ENCODE results near the gene WFS1. TPM values are rescaled to one million over a fixed set of nuclear protein-coding genes. Genes with fewer than 3 reads are reported as not detected.

The WFS1 gene
- total RNA-seq, 2 donors from 2014 or later, result 77.9 to 131 TPM

- no peak for DNase-seq (ENCODE audit: low spot score)
- ATAC-seq (ENCODE audit: insufficient number of reproducible peaks, low FRiP score, low read depth), result no peak
- Histone ChIP-seq H3K27me3 (replicated peaks; ENCODE audit: insufficient read depth) (no peaks in the 10 kb centered on the region), H3K4me3 (no peak overlapping the region), H3K27ac (no peak overlapping the region), H3K36me3 (no peaks in the 10 kb centered on the region), H3K9me3 (no peaks in the 10 kb centered on the region), H3K4me1 (ENCODE audit: control insufficient read depth in 1 of 2, low read depth in 2 of 2) (no peaks in the 10 kb centered on the region)
- no peak for TF ChIP-seq CTCF (IDR thresholded peaks at IDR 0.05)
Measured at GRCh38 chr4:6345866-6346265, 76.2 kb downstream of the WFS1 start.

- Histone ChIP-seq H3K9me3 (no peaks in the 10 kb centered on the region), H3K4me1 (ENCODE audit: control insufficient read depth in 1 of 2, low read depth in 2 of 2) (no peaks in the 10 kb centered on the region), H3K27me3 (replicated peaks; ENCODE audit: insufficient read depth) (no peaks in the 10 kb centered on the region), H3K4me3 (no peak overlapping the region), H3K36me3 (no peaks in the 10 kb centered on the region), H3K27ac (no peak overlapping the region)
- DNase-seq (ENCODE audit: low spot score), result no peak
- ATAC-seq (ENCODE audit: insufficient number of reproducible peaks, low FRiP score, low read depth), result no peak
- TF ChIP-seq CTCF (IDR thresholded peaks at IDR 0.05), result no peak
Measured at GRCh38 chr4:6346373-6347110, 76.9 kb downstream of the WFS1 start.

- ATAC-seq (ENCODE audit: insufficient number of reproducible peaks, low FRiP score, low read depth), result no peak
- no peak for TF ChIP-seq CTCF (IDR thresholded peaks at IDR 0.05)
- H3K36me3 ChIP-seq, result no peaks in the 10 kb centered on the region
- no peaks in the 10 kb centered on the region for H3K4me1 ChIP-seq (ENCODE audit: control insufficient read depth in 1 of 2, low read depth in 2 of 2)
- no peaks in the 10 kb centered on the region for H3K27me3 ChIP-seq (replicated peaks; ENCODE audit: insufficient read depth)
- no peaks in the 10 kb centered on the region for H3K9me3 ChIP-seq
- no peak overlapping the region for H3K4me3 ChIP-seq
- no peak overlapping the region for H3K27ac ChIP-seq
- no peak for DNase-seq (ENCODE audit: low spot score)
Measured at GRCh38 chr4:6347511-6348045, 77.9 kb downstream of the WFS1 start.

- H3K9me3 ChIP-seq, result no peaks in the 10 kb centered on the region
- no peaks in the 10 kb centered on the region for H3K4me1 ChIP-seq (ENCODE audit: control insufficient read depth in 1 of 2, low read depth in 2 of 2)
- no peak for TF ChIP-seq CTCF (IDR thresholded peaks at IDR 0.05)
- no peaks in the 10 kb centered on the region for H3K36me3 ChIP-seq
- no peak overlapping the region for H3K27ac ChIP-seq
- ATAC-seq (ENCODE audit: insufficient number of reproducible peaks, low FRiP score, low read depth) (no peak), DNase-seq (ENCODE audit: low spot score) (no peak)
- no peak overlapping the region for H3K4me3 ChIP-seq
- no peaks in the 10 kb centered on the region for H3K27me3 ChIP-seq (replicated peaks; ENCODE audit: insufficient read depth)
Measured at GRCh38 chr4:6348408-6348807, 78.8 kb downstream of the WFS1 start.

GRCh38 chr4:6349896-6350603, 80.4 kb downstream of the WFS1 start:
- Histone ChIP-seq H3K27ac (no peak overlapping the region), H3K27me3 (replicated peaks; ENCODE audit: insufficient read depth) (no peaks in the 10 kb centered on the region), H3K36me3 (no peaks in the 10 kb centered on the region), H3K4me3 (no peak overlapping the region), H3K9me3 (no peaks in the 10 kb centered on the region), H3K4me1 (ENCODE audit: control insufficient read depth in 1 of 2, low read depth in 2 of 2) (no peaks in the 10 kb centered on the region)
- DNase-seq (ENCODE audit: low spot score) (no peak), ATAC-seq (ENCODE audit: insufficient number of reproducible peaks, low FRiP score, low read depth) (no peak)
- TF ChIP-seq CTCF (IDR thresholded peaks at IDR 0.05), result no peak
